HepG2 (cell line): ENCODE data around the gene GPLD1. TPM values are rescaled to one million over a fixed set of nuclear protein-coding genes. Genes with fewer than 3 reads are reported as not detected.

ENCODE experiments used
- BCL6 ChIP-seq: IDR thresholded peaks from 2 replicates; pipeline ENCODE4 v1.6.1; 2016; ENCODE audit warnings: missing genetic modification reagents, missing compliant biosample characterization
- CEBPG ChIP-seq: IDR thresholded peaks from 2 replicates; pipeline ENCODE4 v1.6.1; 2016
- CENPBD1 ChIP-seq: sonication (generic); formaldehyde crosslinking; IDR thresholded peaks from 2 replicates; pipeline ENCODE4 v1.8.0; 2022; ENCODE audit warnings: missing genetic modification reagents, low read depth, mild to moderate bottlenecking, borderline replicate concordance
- HBP1 ChIP-seq: IDR thresholded peaks from 2 replicates; pipeline ENCODE4 v1.6.1; 2016; ENCODE audit warnings: low read depth, control low read depth
- KLF16 ChIP-seq, 2 experiments: sonication (generic) in 1 of 2; formaldehyde crosslinking in 1 of 2; IDR thresholded peaks; 2 replicates each; pipeline versions ENCODE4 v1.6.1 to v1.8.0; 2016 to 2023; ENCODE audit warnings: missing genetic modification reagents in 2 of 2, missing compliant biosample characterization in 1 of 2
- NR3C1 ChIP-seq: sonication (generic); formaldehyde crosslinking; IDR thresholded peaks from 2 replicates; pipeline ENCODE4 v1.4.0; 2020; ENCODE audit warnings: missing genetic modification reagents
- SMAD1 ChIP-seq: sonication (generic); formaldehyde crosslinking; IDR thresholded peaks from 2 replicates; pipeline ENCODE4 v1.4.0; 2020; ENCODE audit warnings: missing genetic modification reagents, low read depth, mild to moderate bottlenecking, borderline replicate concordance
- SP140L ChIP-seq: sonication (generic); formaldehyde crosslinking; IDR thresholded peaks from 2 replicates; pipeline ENCODE4 v1.4.0; 2020; ENCODE audit warnings: missing genetic modification reagents, borderline replicate concordance
- TCF7 ChIP-seq: sonication (generic); IDR thresholded peaks from 2 replicates; pipeline ENCODE4 v1.6.1; 2016; ENCODE audit warnings: antibody characterized with exemption, low read depth
- ZFP36 ChIP-seq: fragments of 150-350 bp; IDR thresholded peaks from 2 replicates; pipeline ENCODE4 v1.6.1; 2018; ENCODE audit warnings: borderline replicate concordance, low read length, low read depth; ENCODE audit not compliant: partially characterized antibody
- ZIK1 ChIP-seq: sonication (generic); formaldehyde crosslinking; IDR thresholded peaks from 2 replicates; pipeline ENCODE4 v1.5.0; 2020; ENCODE audit warnings: mild to moderate bottlenecking, low read depth, missing genetic modification reagents, borderline replicate concordance
- ZKSCAN8 ChIP-seq: IDR thresholded peaks from 2 replicates; pipeline ENCODE4 v1.6.1; 2016; ENCODE audit warnings: borderline replicate concordance, missing genetic modification reagents, missing compliant biosample characterization
- ZNF570 ChIP-seq: sonication (generic); formaldehyde crosslinking; IDR thresholded peaks from 2 replicates; pipeline ENCODE4 v1.4.0; 2020; ENCODE audit warnings: mild to moderate bottlenecking, missing genetic modification reagents, borderline replicate concordance
- polyA plus RNA-seq, 8 experiments: library from polyadenylated mRNA; depleted of rRNA in 3 of 8; stranded (reverse) in 7 of 8; unstranded in 1 of 8; fragments of >200 nt; fragmentation: Illumina TruSeq in 4 of 8; extraction: Trizol in 4 of 8; gene quantifications; 2 replicates each; pipeline versions ENCODE4 v1.2.1 to v1.2.3, GENCODE V29; 2011 to 2016; ENCODE audit warnings: low read depth in 4 of 8, missing spikeins in 1 of 8, mixed read lengths in 1 of 8; ENCODE audit not compliant: insufficient read depth in 1 of 8
- total RNA-seq, 5 experiments: library from RNA; depleted of rRNA; stranded (reverse); fragments of >200 nt; fragmentation: Illumina TruSeq; extraction: Trizol; gene quantifications; 2 replicates each; pipeline ENCODE4 v1.2.3, GENCODE V29; 2016; ENCODE audit warnings: low read depth in 1 of 5
- TF ChIP-seq, protein P1 (sequence below): sonication (generic); formaldehyde crosslinking; IDR thresholded peaks from 2 replicates; pipeline ENCODE4 v1.5.0; 2020; ENCODE audit warnings: mild to moderate bottlenecking, missing genetic modification reagents
- TF ChIP-seq, protein P2 (sequence below): sonication (generic); formaldehyde crosslinking; IDR thresholded peaks from 2 replicates; pipeline ENCODE4; 2020; ENCODE audit warnings: missing genetic modification reagents, mild to moderate bottlenecking, borderline replicate concordance
- TF ChIP-seq, protein P3 (sequence below): sonication (generic); formaldehyde crosslinking; IDR thresholded peaks from 2 replicates; pipeline ENCODE4 v1.4.0; 2020; ENCODE audit warnings: low read depth, mild to moderate bottlenecking, missing genetic modification reagents
- TF ChIP-seq, protein P4 (sequence below): conservative IDR thresholded peaks from 2 replicates; pipeline ENCODE4 v1.6.1; 2018; ENCODE audit warnings: missing genetic modification reagents

Gene GPLD1
- total and polyA plus RNA-seq, 2 of the 13 experiments (the other 11 are each of a cell fraction or from before 2014, with no cell fraction given): 6.2 to 7.6 TPM

- TF ChIP-seq, protein P1, sequence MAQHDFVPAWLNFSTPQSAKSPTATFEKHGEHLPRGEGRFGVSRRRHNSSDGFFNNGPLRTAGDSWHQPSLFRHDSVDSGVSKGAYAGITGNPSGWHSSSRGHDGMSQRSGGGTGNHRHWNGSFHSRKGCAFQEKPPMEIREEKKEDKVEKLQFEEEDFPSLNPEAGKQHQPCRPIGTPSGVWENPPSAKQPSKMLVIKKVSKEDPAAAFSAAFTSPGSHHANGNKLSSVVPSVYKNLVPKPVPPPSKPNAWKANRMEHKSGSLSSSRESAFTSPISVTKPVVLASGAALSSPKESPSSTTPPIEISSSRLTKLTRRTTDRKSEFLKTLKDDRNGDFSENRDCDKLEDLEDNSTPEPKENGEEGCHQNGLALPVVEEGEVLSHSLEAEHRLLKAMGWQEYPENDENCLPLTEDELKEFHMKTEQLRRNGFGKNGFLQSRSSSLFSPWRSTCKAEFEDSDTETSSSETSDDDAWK (CRISPR knock-in tag): no peak
- TF ChIP-seq CEBPG (CRISPR knock-in tag) (no peak), KLF16 (CRISPR knock-in tag; IDR thresholded peaks at IDR 0.05) (peak in 1 of 2 experiments; percentile 84; a peak in 1 of 4 replicates), HBP1 (CRISPR knock-in tag) (no peak; the same call in none of the 2 replicates), NR3C1 (CRISPR knock-in tag) (no peak), ZFP36 (no peak), ZNF570 (CRISPR knock-in tag) (0 out of 2 replicates have a peak, but pooled peaks have one; percentile 12), SP140L (CRISPR knock-in tag) (no peak), TCF7 (no peak), SMAD1 (CRISPR knock-in tag) (no peak; the same call in 1 of the 2 replicates), ZIK1 (peak; percentile 69; the same call in 1 of the 2 replicates), ZKSCAN8 (CRISPR knock-in tag) (no peak; the same call in 1 of the 2 replicates), BCL6 (CRISPR knock-in tag) (no peak), CENPBD1 (CRISPR knock-in tag) (no peak; the same call in 1 of the 2 replicates)
- TF ChIP-seq, protein P2, sequence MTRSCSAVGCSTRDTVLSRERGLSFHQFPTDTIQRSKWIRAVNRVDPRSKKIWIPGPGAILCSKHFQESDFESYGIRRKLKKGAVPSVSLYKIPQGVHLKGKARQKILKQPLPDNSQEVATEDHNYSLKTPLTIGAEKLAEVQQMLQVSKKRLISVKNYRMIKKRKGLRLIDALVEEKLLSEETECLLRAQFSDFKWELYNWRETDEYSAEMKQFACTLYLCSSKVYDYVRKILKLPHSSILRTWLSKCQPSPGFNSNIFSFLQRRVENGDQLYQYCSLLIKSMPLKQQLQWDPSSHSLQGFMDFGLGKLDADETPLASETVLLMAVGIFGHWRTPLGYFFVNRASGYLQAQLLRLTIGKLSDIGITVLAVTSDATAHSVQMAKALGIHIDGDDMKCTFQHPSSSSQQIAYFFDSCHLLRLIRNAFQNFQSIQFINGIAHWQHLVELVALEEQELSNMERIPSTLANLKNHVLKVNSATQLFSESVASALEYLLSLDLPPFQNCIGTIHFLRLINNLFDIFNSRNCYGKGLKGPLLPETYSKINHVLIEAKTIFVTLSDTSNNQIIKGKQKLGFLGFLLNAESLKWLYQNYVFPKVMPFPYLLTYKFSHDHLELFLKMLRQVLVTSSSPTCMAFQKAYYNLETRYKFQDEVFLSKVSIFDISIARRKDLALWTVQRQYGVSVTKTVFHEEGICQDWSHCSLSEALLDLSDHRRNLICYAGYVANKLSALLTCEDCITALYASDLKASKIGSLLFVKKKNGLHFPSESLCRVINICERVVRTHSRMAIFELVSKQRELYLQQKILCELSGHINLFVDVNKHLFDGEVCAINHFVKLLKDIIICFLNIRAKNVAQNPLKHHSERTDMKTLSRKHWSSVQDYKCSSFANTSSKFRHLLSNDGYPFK (CRISPR knock-in tag): 0 out of 2 replicates have a peak, but pooled peaks have one; percentile 0
- TF ChIP-seq, protein P3, sequence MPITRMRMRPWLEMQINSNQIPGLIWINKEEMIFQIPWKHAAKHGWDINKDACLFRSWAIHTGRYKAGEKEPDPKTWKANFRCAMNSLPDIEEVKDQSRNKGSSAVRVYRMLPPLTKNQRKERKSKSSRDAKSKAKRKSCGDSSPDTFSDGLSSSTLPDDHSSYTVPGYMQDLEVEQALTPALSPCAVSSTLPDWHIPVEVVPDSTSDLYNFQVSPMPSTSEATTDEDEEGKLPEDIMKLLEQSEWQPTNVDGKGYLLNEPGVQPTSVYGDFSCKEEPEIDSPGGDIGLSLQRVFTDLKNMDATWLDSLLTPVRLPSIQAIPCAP (CRISPR knock-in tag): peak; percentile 24; the same call in 1 of the 2 replicates
- TF ChIP-seq, protein P4, sequence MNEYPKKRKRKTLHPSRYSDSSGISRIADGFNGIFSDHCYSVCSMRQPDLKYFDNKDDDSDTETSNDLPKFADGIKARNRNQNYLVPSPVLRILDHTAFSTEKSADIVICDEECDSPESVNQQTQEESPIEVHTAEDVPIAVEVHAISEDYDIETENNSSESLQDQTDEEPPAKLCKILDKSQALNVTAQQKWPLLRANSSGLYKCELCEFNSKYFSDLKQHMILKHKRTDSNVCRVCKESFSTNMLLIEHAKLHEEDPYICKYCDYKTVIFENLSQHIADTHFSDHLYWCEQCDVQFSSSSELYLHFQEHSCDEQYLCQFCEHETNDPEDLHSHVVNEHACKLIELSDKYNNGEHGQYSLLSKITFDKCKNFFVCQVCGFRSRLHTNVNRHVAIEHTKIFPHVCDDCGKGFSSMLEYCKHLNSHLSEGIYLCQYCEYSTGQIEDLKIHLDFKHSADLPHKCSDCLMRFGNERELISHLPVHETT (CRISPR knock-in tag): 0 out of 2 replicates have a peak, but pooled peaks have one; percentile 30
Measured at GRCh38 chr6:24494821-24495795, 5.7 kb upstream of the GPLD1 start, which contains the start of gene ALDH5A1 (continued).
